ENCODE measurements around the gene ZC3H4. TPM values are rescaled to one million over a fixed set of nuclear protein-coding genes. Genes with fewer than 3 reads are reported as not detected.
A peak's percentile ranks its signal among the peaks of the same experiment; 100 is the strongest.

Gene ZC3H4
- total RNA-seq, 1 donor from 2014 or later: 68.7 TPM

DNA sequence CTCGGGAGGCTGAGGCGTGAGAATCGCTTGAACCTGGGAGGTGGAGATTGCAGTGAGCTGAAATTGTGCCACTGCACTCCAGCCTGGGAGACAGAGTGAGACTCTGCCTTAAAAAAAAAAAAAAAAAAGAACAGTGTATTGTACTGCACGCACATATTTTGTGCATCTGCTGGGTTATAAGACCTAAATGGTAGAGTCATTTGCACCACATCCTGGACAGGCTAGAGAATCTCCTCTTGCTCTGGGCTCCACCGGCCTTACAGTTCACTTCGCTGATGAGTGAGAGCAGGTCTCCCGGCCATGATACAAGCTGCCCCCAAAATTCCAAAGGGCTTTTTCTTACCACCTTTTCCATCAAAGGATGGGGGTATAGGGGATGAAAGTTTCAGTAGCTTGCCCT lies 9.8 kb upstream of the ZC3H4 start:
- peak overlapping the region; percentile 9 for H3K27ac Mint-ChIP-seq
- no peak for DNase-seq (ENCODE audit: low spot score in 2 of 2, unreplicated experiment in 2 of 2)
- H3K9me3 Mint-ChIP-seq: no peaks in the 10 kb centered on the region
- no peak for TF ChIP-seq CTCF (IDR thresholded peaks at IDR 0.05; ENCODE audit: unreplicated experiment)
- no peak overlapping the region for H3K4me3 Mint-ChIP-seq
- no peaks in the 10 kb centered on the region for H3K27me3 Mint-ChIP-seq (ENCODE audit: low read depth)
- peaks cover 10% of the 10 kb centered on the region for H3K4me1 Mint-ChIP-seq
- no peaks in the 10 kb centered on the region for H3K36me3 Mint-ChIP-seq

- no peak for DNase-seq (ENCODE audit: low spot score in 2 of 2, unreplicated experiment in 2 of 2)
These were observed 9.1 kb upstream of the ZC3H4 start for GRCh38 chr19:47122359-47123335.

GRCh38 chr19:47120470-47121067 lies 7.0 kb upstream of the ZC3H4 start:
- Mint-ChIP-seq H3K4me3 (no peak overlapping the region), H3K9me3 (no peaks in the 10 kb centered on the region), H3K27ac (peak overlapping the region; percentile 71), H3K4me1 (peaks cover 14% of the 10 kb centered on the region), H3K27me3 (ENCODE audit: low read depth) (no peaks in the 10 kb centered on the region), H3K36me3 (no peaks in the 10 kb centered on the region)
- no peak for DNase-seq (ENCODE audit: low spot score in 2 of 2, unreplicated experiment in 2 of 2)
- TF ChIP-seq CTCF (IDR thresholded peaks at IDR 0.05; ENCODE audit: unreplicated experiment): no peak

More at GRCh38 chr19:47122359-47123335, 9.1 kb upstream of the ZC3H4 start:
- no peak for TF ChIP-seq CTCF (IDR thresholded peaks at IDR 0.05; ENCODE audit: unreplicated experiment)
- H3K36me3 Mint-ChIP-seq: no peaks in the 10 kb centered on the region
- H3K27me3 Mint-ChIP-seq (ENCODE audit: low read depth): no peaks in the 10 kb centered on the region
- peak overlapping the region; percentile 96 for H3K27ac Mint-ChIP-seq
- H3K9me3 Mint-ChIP-seq: no peaks in the 10 kb centered on the region
- peaks cover 10% of the 10 kb centered on the region for H3K4me1 Mint-ChIP-seq
- H3K4me3 Mint-ChIP-seq: no peak overlapping the region

- no peak for DNase-seq (ENCODE audit: low spot score in 2 of 2, unreplicated experiment in 2 of 2)
- Mint-ChIP-seq H3K36me3 (no peaks in the 10 kb centered on the region), H3K4me1 (peaks cover 34% of the 10 kb centered on the region), H3K9me3 (no peaks in the 10 kb centered on the region), H3K27me3 (ENCODE audit: low read depth) (no peaks in the 10 kb centered on the region), H3K27ac (peak overlapping the region; percentile 100), H3K4me3 (peak overlapping the region; percentile 89)
- TF ChIP-seq CTCF (IDR thresholded peaks at IDR 0.05; ENCODE audit: unreplicated experiment): no peak
These were observed 475 bp upstream of the ZC3H4 start for GRCh38 chr19:47113850-47114651.

DNA sequence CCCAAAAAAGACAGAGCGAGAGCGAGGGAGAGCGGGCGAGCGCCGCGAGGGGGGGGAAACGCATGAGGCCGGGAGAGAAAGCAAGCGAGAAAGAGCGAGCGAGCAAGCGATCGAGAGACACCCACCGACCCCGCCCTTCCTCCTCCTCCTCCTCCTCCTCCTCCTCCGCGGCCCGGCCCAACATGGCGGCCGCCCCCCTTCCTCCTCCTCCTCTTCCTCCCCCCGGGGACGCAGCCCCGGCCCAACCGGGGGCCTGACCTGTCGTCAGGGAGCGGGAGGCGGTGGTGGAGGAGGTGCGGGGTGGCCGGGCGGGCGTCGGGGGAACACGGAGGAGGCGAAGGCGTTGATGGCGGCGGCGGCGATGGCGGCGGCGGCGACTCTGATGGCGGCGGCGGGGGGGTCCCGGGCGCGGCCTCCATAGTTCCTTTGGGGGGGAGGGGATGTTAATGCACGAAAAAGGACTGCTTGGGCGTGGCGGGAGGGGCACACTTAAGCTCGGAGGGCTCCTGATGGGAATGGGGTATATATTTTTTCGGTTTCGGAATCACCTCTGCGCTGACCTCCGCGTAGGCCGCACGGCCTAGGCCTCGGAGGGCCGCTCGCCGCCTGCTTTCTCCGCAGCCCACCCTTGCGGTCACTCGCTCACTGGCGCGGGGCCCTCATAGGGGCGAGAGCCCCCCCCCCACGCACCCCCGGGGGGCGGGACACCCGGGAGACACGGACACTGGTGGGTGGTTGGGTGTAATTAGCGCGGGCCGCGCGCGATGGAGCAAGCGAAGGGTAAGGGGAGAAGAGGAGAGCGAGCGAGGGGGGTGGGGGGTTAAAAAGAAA lies 1.2 kb downstream of the ZC3H4 start:
- Mint-ChIP-seq H3K27ac (peak overlapping the region; percentile 100), H3K27me3 (ENCODE audit: low read depth) (no peaks in the 10 kb centered on the region), H3K36me3 (no peaks in the 10 kb centered on the region), H3K4me3 (peak overlapping the region; percentile 89), H3K4me1 (peaks cover 51% of the 10 kb centered on the region), H3K9me3 (no peaks in the 10 kb centered on the region)
- peak; percentile 81 for DNase-seq (ENCODE audit: low spot score in 2 of 2, unreplicated experiment in 2 of 2)
- no peak for TF ChIP-seq CTCF (IDR thresholded peaks at IDR 0.05; ENCODE audit: unreplicated experiment)
